ENCODE measurements around the gene HECW1. TPM values are rescaled to one million over a fixed set of nuclear protein-coding genes. Genes with fewer than 3 reads are reported as not detected.

Gene HECW1
- total and polyA plus RNA-seq, 2 of the 8 experiments (the other 6 are each of a cell fraction or from before 2014, with no cell fraction given), result 2.9 to 12.7 TPM

DNA sequence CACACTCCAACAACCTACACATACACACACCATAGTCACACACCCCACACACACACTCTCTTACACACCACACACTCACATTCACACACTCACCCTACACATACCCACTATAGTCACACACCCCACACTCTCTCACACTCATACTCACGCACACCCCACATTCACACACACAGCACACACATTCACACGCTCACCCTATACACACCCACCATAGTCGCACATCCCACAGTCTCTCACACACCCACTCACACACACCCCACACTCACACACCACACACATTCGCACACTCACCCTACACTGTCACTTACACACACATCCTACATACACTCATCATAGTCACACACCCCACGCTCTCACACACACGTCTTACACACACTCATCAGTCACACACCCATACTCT, 85.6 kb downstream of the HECW1 start:
- no peaks in the 10 kb centered on the region for H3K9me3 ChIP-seq (ENCODE audit: insufficient read depth in 2 of 2, low read depth in 1 of 2, low read length in 1 of 2)
- no peak for DNase-seq (ENCODE audit: low read depth in 1 of 2, low spot score in 2 of 2)
- no peak overlapping the region for H3K4me3 ChIP-seq (ENCODE audit: extremely low read depth in 1 of 4, insufficient read depth in 2 of 4, low read depth in 3 of 4, low read length in 4 of 4)
- H4K20me1 ChIP-seq (replicated peaks in 1 of 2; ENCODE audit: control insufficient read depth in 1 of 2, insufficient read depth in 2 of 2, low read length in 2 of 2), result peaks cover 0 to 4% of the 10 kb centered on the region in 2 experiments
- peak overlapping the region; percentile 99 for H4K91ac ChIP-seq (replicated peaks; ENCODE audit: insufficient read length, low read length)
- peaks cover 8% of the 10 kb centered on the region; the same call in 1 of the 2 replicates for H3K23me2 ChIP-seq (ENCODE audit: low read depth, low read length)
- peak overlapping the region; percentile 92 for H2BK20ac ChIP-seq (ENCODE audit: low read length)
- H3K9ac ChIP-seq (replicated peaks in 1 of 4; ENCODE audit: extremely low read depth in 1 of 4, low read depth in 3 of 4, low read length in 3 of 4), result peak overlapping the region in 1 of 4 experiments; percentile 18; a peak in 1 of 7 replicates
- H4K5ac ChIP-seq (ENCODE audit: insufficient read length, low read depth, low read length), result peak overlapping the region; percentile 32
- H2BK12ac ChIP-seq (ENCODE audit: low read depth, low read length), result peak overlapping the region; percentile 100
- H2BK15ac ChIP-seq (ENCODE audit: low read length), result peak overlapping the region; percentile 84
- H4K8ac ChIP-seq (ENCODE audit: extremely low read depth, insufficient read depth, low read length), result peak overlapping the region; percentile 4; the same call in 1 of the 2 replicates
- peak overlapping the region; percentile 100 for H2AK5ac ChIP-seq (ENCODE audit: low read depth, low read length)
- H3K36me3 ChIP-seq (ENCODE audit: control insufficient read depth in 2 of 4, insufficient read depth in 4 of 4, low read length in 3 of 4), result no peaks in the 10 kb centered on the region
- no peak for TF ChIP-seq NRF1 (IDR thresholded peaks at IDR 0.05; ENCODE audit: low read depth, low read length)
- no peak for TF ChIP-seq CBX8 (IDR thresholded peaks at IDR 0.05; ENCODE audit: borderline replicate concordance, low read depth, low read length)
- TF ChIP-seq YY1 (IDR thresholded peaks at IDR 0.05; ENCODE audit: low read depth, low read length), result no peak
- peak overlapping the region; percentile 81 for H3K14ac ChIP-seq (ENCODE audit: insufficient read length)
- WGBS, 2 experiments (ENCODE audit: extremely low coverage in 1 of 2, insufficient coverage in 1 of 2, insufficient read length in 1 of 2, insufficient replicate concordance in 2 of 2, low coverage in 1 of 2, low lambda C conversion rate in 2 of 2, missing lambda C conversion rate in 1 of 2), result 94 to 100% methylated on average over 5 to 6 of the region's 6 CpGs
- CTCF ChIA-PET (ENCODE audit: partially characterized antibody), result no interaction called here
- peak overlapping the region; percentile 47 for H3K4ac ChIP-seq (replicated peaks; ENCODE audit: insufficient read length, low read depth, low read length)
- H3K4me2 ChIP-seq (ENCODE audit: insufficient read depth in 1 of 2, low read depth in 2 of 2, low read length in 2 of 2), result peak overlapping the region in 1 of 2 experiments; percentile 1; a peak in 1 of 4 replicates
- H3K79me1 ChIP-seq (ENCODE audit: low read depth, low read length), result no peaks in the 10 kb centered on the region
- H3K27me3 ChIP-seq (replicated peaks in 1 of 4; ENCODE audit: control insufficient read depth in 3 of 4, extremely low read depth in 1 of 4, insufficient read depth in 3 of 4, low read length in 3 of 4), result no peaks in the 10 kb centered on the region
- no peak overlapping the region for H3K23ac ChIP-seq (ENCODE audit: insufficient read length)
- FAIRE-seq, result no peak
- no peaks in the 10 kb centered on the region for H3K79me2 ChIP-seq (ENCODE audit: control insufficient read depth in 1 of 2, insufficient read depth in 2 of 2, low read length in 2 of 2)
- H2AFZ ChIP-seq (ENCODE audit: low read length), result no peak overlapping the region
- peaks cover 7 to 32% (median 21%) of the 10 kb centered on the region in 4 experiments for H3K4me1 ChIP-seq (replicated peaks in 1 of 4; ENCODE audit: control insufficient read depth in 3 of 4, insufficient read depth in 4 of 4, low read length in 3 of 4)
- peak overlapping the region; percentile 49; the same call in 1 of the 2 replicates for H3K18ac ChIP-seq (ENCODE audit: extremely low read depth, low read length)
- H2BK120ac ChIP-seq (replicated peaks; ENCODE audit: low read depth, low read length), result peak overlapping the region; percentile 94
- peak overlapping the region; percentile 91 for H3K56ac ChIP-seq (replicated peaks; ENCODE audit: insufficient read length, low read depth, low read length)
- no peak overlapping the region for H3K27ac ChIP-seq (ENCODE audit: low read depth, low read length)
- POLR2A ChIA-PET (ENCODE audit: partially characterized antibody), result no interaction called here
- H2BK5ac ChIP-seq (ENCODE audit: low read depth, low read length), result peak overlapping the region; percentile 87

Measured in H1 (cell line).